BJ (cell line): ENCODE measurements around the gene GOLGA1. TPM values are rescaled to one million over a fixed set of nuclear protein-coding genes. Genes with fewer than 3 reads are reported as not detected.
"Not testable (repeated sequence)": the region's sequence is repeated elsewhere in the genome, so short reads cannot be mapped to it uniquely, and the experiment has no call there.

Source experiments
- CTCF ChIA-PET: fragments of 350-600 bp; formaldehyde crosslinking; extraction: SDS; loops from one replicate; lab custom pipeline; 2021; ENCODE audit warnings: antibody characterized with exemption, inconsistent platforms; lab: Yijun Ruan, JAX
- POLR2A ChIA-PET: fragments of 300-600 bp; sonication (Branson Sonifier 250); formaldehyde crosslinking; extraction: SDS; loops from one replicate; lab custom pipeline; 2021; ENCODE audit warnings: antibody characterized with exemption; lab: Charles Lee
- DNase-seq: peaks from one replicate; pipeline ENCODE4 v3.0.0-alpha.2; 2011; ENCODE audit warnings: low read depth
- H3K27me3 ChIP-seq: 2 replicates; pipeline ENCODE4 v1.6.0; 2011; ENCODE audit warnings: low read length; ENCODE audit not compliant: control insufficient read depth, insufficient read depth
- H3K36me3 ChIP-seq: 2 replicates; pipeline ENCODE4 v1.5.1; 2011; ENCODE audit warnings: low read length; ENCODE audit not compliant: control insufficient read depth, insufficient read depth
- H3K4me3 ChIP-seq: 2 replicates; pipeline ENCODE4 v1.5.1; 2011; ENCODE audit warnings: low read depth, mild to moderate bottlenecking, control low read depth, low read length
- polyA plus RNA-seq: library from polyadenylated mRNA; depleted of rRNA; stranded (reverse); fragments of >200 nt; gene quantifications from 2 replicates; pipeline ENCODE4 v1.2.3, GENCODE V29; 2011
- TF ChIP-seq, protein P1 (sequence below): IDR thresholded peaks from 2 replicates; pipeline ENCODE4 v1.5.1; 2011; ENCODE audit warnings: low read depth, mild to moderate bottlenecking, control low read depth, inconsistent platforms, low read length, moderate library complexity; ENCODE audit not compliant: insufficient read depth

GOLGA1 gene
- polyA plus RNA-seq, 1 experiment, result 12.4 TPM

DNA sequence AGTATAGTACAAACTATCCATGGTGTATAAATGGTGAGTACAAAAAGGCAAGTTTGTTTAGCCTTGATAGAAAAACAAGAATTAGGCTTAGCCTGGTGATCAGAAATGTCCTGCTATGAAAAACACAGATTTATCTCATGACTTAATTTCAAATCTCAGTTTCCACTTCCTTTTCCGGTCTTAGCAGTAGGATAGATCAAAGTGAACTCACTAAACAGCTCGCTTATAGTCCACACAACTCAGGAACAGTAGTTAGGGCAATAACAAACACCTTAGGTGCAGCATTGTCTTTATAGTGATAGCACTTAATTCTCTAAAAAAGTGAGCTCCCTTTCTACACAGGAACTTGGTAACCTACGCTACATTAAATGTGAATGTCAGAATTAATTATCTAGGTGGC is 11.4 kb downstream of the GOLGA1 start:
- TF ChIP-seq, protein P1, sequence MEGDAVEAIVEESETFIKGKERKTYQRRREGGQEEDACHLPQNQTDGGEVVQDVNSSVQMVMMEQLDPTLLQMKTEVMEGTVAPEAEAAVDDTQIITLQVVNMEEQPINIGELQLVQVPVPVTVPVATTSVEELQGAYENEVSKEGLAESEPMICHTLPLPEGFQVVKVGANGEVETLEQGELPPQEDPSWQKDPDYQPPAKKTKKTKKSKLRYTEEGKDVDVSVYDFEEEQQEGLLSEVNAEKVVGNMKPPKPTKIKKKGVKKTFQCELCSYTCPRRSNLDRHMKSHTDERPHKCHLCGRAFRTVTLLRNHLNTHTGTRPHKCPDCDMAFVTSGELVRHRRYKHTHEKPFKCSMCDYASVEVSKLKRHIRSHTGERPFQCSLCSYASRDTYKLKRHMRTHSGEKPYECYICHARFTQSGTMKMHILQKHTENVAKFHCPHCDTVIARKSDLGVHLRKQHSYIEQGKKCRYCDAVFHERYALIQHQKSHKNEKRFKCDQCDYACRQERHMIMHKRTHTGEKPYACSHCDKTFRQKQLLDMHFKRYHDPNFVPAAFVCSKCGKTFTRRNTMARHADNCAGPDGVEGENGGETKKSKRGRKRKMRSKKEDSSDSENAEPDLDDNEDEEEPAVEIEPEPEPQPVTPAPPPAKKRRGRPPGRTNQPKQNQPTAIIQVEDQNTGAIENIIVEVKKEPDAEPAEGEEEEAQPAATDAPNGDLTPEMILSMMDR, result no peak
- ChIA-PET POLR2A (no interaction called here), CTCF (interaction anchor here (0.5 to 1.5 kb wide), 4 partner anchors 9 to 428 kb away, joined by 3 read pairs; no protein-coding TSS in a partner anchor)
- no peaks in the 10 kb centered on the region for H3K27me3 ChIP-seq
- H3K36me3 ChIP-seq, result peaks cover 7% of the 10 kb centered on the region
- no peak overlapping the region for H3K4me3 ChIP-seq
- DNase-seq, result no peak

DNA sequence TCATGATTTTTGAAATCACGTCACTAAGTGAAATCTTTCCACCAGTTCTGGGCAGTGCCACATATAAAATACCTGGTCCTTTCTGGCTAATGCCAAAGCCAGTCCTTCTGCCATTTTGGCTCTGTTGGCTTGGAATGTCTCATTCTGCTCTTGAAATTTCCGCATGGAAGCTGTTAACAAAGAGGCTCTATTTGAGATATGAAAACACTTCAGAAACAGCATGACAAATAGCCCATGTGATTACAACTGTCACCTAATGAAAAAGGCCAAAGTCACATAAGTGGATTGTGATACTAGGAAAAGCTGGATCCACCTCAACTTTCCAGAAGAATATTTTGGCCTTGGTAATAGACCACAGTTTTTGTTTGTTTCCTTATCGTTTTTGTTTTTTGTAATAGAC is 12.8 kb downstream of the GOLGA1 start:
- POLR2A ChIA-PET, result no interaction called here
- H3K27me3 ChIP-seq, result no peaks in the 10 kb centered on the region
- H3K4me3 ChIP-seq, result no peak overlapping the region
- peaks cover 7% of the 10 kb centered on the region for H3K36me3 ChIP-seq
- TF ChIP-seq, protein P1, result no peak
- CTCF ChIA-PET, result interaction anchor here (1.0 kb wide), 1 partner anchor 10 kb away, joined by 3 read pairs; no protein-coding TSS in a partner anchor
- DNase-seq, result no peak

DNA sequence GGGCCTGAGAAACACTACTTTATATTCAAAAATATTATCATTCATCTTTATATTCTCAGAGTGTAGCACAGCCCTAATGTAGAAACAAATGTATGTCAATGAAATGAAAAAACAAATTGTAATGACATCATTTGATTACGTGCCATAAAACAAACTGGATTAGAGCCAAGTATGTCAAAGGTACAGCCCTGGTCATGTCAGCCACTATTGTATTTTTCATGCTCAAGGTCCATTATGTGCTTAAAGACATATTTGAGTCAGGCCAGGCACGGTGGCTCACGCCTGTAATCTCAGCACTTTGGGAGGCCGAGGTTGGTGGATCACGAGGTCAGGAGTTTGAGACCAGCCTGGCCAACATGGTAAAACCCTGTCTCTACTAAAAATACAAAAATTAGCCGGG is 20.5 kb downstream of the GOLGA1 start:
- POLR2A ChIA-PET, H3K27me3 ChIP-seq, H3K36me3 ChIP-seq, DNase-seq, H3K4me3 ChIP-seq, CTCF ChIA-PET: not testable (repeated sequence)

DNA sequence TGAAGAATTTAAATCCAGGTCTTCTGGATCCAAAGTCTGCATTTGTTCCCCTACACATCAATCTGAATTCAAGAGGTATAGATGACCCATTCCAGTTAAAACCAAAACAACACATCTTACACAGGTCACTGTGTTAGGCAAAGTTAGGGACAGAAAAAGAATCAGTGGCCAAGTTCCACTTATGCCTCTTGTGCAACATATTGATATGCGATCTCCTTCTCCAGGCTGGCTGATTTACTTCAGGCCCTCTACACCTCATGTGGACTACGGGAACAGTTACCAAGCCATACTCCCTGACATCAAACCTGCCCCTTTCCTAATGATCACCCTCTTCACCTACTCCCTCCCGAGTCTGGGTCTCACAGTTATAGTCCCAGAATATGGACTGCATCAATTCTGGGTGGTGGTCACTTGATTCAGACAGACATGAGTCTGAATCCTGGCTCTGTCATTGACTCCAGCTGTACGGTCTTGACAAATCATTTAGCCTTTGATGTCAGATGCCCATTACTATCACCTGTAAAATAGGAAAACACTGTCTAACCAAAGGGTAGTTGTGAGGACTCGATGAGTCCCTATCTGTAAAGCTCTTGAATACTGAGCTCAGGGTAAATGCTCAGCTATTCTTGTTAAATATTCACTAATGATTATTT is 26.0 kb downstream of the GOLGA1 start:
- CTCF ChIA-PET, result interaction anchor here (1.0 kb wide), 1 partner anchor 62 kb away, joined by 3 read pairs; the partner anchor contains the start of gene WDR38
- DNase-seq, result no peak
- no peaks in the 10 kb centered on the region for H3K27me3 ChIP-seq
- no peak overlapping the region for H3K4me3 ChIP-seq
- TF ChIP-seq, protein P1, result no peak
- peaks cover 11% of the 10 kb centered on the region for H3K36me3 ChIP-seq
- POLR2A ChIA-PET, result no interaction called here

DNA sequence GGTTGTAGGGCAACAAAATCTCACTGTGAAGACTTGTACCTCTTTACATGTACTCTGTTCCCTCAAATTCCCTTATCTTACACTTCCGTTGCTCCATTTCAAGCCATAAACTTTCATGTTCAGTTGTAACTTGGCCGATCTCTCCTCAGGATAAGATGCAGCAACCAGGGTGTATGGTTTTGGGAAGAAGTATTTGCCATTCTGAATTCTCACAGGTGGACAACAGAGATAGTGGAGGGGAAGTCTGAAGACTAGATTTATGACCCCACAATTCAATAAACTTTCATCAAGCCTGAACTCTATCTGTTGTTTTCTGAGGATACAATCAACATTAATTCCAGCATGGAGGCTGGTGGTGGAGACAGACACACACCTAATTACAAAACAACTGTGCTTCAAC is 27.5 kb downstream of the GOLGA1 start:
- DNase-seq, result no peak
- Histone ChIP-seq H3K4me3 (no peak overlapping the region), H3K36me3 (peaks cover 9% of the 10 kb centered on the region), H3K27me3 (no peaks in the 10 kb centered on the region)
- CTCF ChIA-PET, result no interaction called here
- POLR2A ChIA-PET, result no interaction called here
- TF ChIP-seq, protein P1, result no peak

DNA sequence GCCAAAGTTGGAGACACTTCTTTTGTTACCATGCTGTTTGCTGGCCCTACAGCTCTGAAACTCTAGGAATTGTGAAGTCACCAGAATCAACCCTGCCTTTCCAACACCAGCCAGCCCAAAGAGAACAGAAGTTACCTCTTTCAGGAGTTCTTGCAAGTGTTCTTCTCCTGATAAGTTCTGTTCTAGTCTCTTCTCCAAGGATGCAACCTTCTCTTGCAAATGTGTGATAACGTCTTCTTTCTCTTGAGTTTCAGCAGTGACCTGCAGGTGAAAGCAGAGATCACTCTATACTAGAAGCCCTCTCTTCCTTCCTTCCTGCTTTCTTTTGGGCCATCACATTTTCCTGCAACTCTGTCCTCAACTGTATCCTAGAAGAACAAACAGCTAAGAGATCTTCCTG is 29.1 kb downstream of the GOLGA1 start:
- CTCF ChIA-PET, result no interaction called here
- Histone ChIP-seq H3K36me3 (peaks cover 9% of the 10 kb centered on the region), H3K4me3 (no peak overlapping the region), H3K27me3 (no peaks in the 10 kb centered on the region)
- TF ChIP-seq, protein P1, result no peak
- DNase-seq, result no peak
- POLR2A ChIA-PET, result no interaction called here
